PC-3 (cell line): ENCODE measurements around the gene SYCN. TPM values are rescaled to one million over a fixed set of nuclear protein-coding genes. Genes with fewer than 3 reads are reported as not detected.

ENCODE experiments used
- ATAC-seq: fragments of 200-7000 bp; cut with Tn5 transposase; 2 replicates; pipeline ENCODE4 v1.9.1; 2020; ENCODE audit warnings: mild to moderate bottlenecking, moderate library complexity
- BruUV-seq: library from RNA; stranded (reverse); fragments of 400-500 nt; replicated peaks from 2 replicates; lab custom pipeline; 2021; lab: Mats Ljungman, UMichigan
- CTCF ChIA-PET: fragments of 300-600 bp; sonication (Branson Sonifier 250); formaldehyde crosslinking; loops from one replicate; lab custom pipeline; 2022; ENCODE audit warnings: antibody characterized with exemption; lab: Charles Lee
- POLR2A ChIA-PET: fragments of 300-600 bp; sonication (Branson Sonifier 250); formaldehyde crosslinking; loops from one replicate; lab custom pipeline; 2022; ENCODE audit warnings: antibody characterized with exemption; ENCODE audit not compliant: unreplicated experiment; lab: Charles Lee
- DNase-seq: peaks from one replicate; pipeline ENCODE4 v3.0.0-alpha.2; 2015
- H2AFZ ChIP-seq: fragments of 300-600 bp; sonication (generic); 2 replicates; pipeline ENCODE4 v1.6.0; 2016; ENCODE audit warnings: antibody characterized with exemption, low read length
- H3F3A ChIP-seq: fragments of 300-600 bp; sonication (generic); one replicate; pipeline ENCODE4 v1.6.0; 2017; ENCODE audit warnings: antibody characterized with exemption, low read length, control low read depth, mild to moderate bottlenecking; ENCODE audit not compliant: unreplicated experiment
- H3K27ac ChIP-seq: fragments of 300-600 bp; sonication (generic); 2 replicates; pipeline ENCODE4 v1.5.1; 2016; ENCODE audit warnings: mild to moderate bottlenecking, low read length
- H3K27me3 ChIP-seq: fragments of 300-600 bp; sonication (generic); 2 replicates; pipeline ENCODE4 v1.6.1; 2016; ENCODE audit warnings: low read length, mixed read lengths
- H3K36me3 ChIP-seq: fragments of 300-600 bp; sonication (generic); 2 replicates; pipeline ENCODE4 v1.6.1; 2016; ENCODE audit warnings: low read depth, mixed run types, low read length, mixed read lengths
- H3K4me1 ChIP-seq: fragments of 300-600 bp; sonication (generic); 2 replicates; pipeline ENCODE4 v1.5.1; 2016; ENCODE audit warnings: low read length; ENCODE audit not compliant: insufficient read depth
- H3K4me2 ChIP-seq: fragments of 300-600 bp; sonication (generic); 2 replicates; pipeline ENCODE4 v1.6.0; 2016; ENCODE audit warnings: low read length
- H3K4me3 ChIP-seq: fragments of 300-600 bp; sonication (generic); 2 replicates; pipeline ENCODE4 v1.5.1; 2016; ENCODE audit warnings: mild to moderate bottlenecking, low read length, mixed read lengths
- H3K79me2 ChIP-seq: fragments of 300-600 bp; sonication (generic); 2 replicates; pipeline ENCODE4 v1.6.1; 2017; ENCODE audit warnings: low read length, mixed read lengths
- H3K9ac ChIP-seq: fragments of 300-600 bp; sonication (generic); 2 replicates; pipeline ENCODE4 v1.6.0; 2016; ENCODE audit warnings: mild to moderate bottlenecking, low read length
- H3K9me2 ChIP-seq: fragments of 300-600 bp; sonication (generic); replicated peaks from 2 replicates; pipeline ENCODE4 v1.6.1; 2016; ENCODE audit warnings: mixed run types, low read length, mixed read lengths
- H3K9me3 ChIP-seq: fragments of 300-600 bp; sonication (generic); 2 replicates; pipeline ENCODE4 v1.6.1; 2016; ENCODE audit warnings: low read length, mixed read lengths
- H4K20me1 ChIP-seq: fragments of 300-600 bp; sonication (generic); 2 replicates; pipeline ENCODE4 v1.6.1; 2016; ENCODE audit warnings: low read length, mixed read lengths
- EZH2 ChIP-seq: fragments of 300-600 bp; sonication (generic); IDR thresholded peaks from one replicate; pipeline ENCODE4 v1.6.1; 2017; ENCODE audit warnings: antibody characterized with exemption, mild to moderate bottlenecking, low read length; ENCODE audit not compliant: unreplicated experiment
- EZH2phosphoT487 ChIP-seq: fragments of 300-600 bp; sonication (generic); IDR thresholded peaks from 2 replicates; pipeline ENCODE4 v1.6.1; 2018; ENCODE audit warnings: mild to moderate bottlenecking, antibody characterized with exemption, low read length, borderline replicate concordance
- intact Hi-C: fragments of 100-400 bp; cut with micrococcal nuclease; formaldehyde crosslinking; loops from 2 replicates; pipeline ENCODE4 v1.9.0; 2023
- total RNA-seq: library from RNA; depleted of rRNA; stranded (reverse); fragments of >200 nt; gene quantifications from 2 replicates; pipeline ENCODE4 v1.2.3, GENCODE V29; 2014
- TF ChIP-seq, protein P1 (sequence below): fragments of 300-600 bp; sonication (generic); conservative IDR thresholded peaks from 2 replicates; pipeline ENCODE4 v1.5.1; 2017; ENCODE audit warnings: antibody characterized with exemption, low read depth, mild to moderate bottlenecking, low read length

Gene SYCN
- total RNA-seq, 1 experiment from 2014 or later: not detected

DNA sequence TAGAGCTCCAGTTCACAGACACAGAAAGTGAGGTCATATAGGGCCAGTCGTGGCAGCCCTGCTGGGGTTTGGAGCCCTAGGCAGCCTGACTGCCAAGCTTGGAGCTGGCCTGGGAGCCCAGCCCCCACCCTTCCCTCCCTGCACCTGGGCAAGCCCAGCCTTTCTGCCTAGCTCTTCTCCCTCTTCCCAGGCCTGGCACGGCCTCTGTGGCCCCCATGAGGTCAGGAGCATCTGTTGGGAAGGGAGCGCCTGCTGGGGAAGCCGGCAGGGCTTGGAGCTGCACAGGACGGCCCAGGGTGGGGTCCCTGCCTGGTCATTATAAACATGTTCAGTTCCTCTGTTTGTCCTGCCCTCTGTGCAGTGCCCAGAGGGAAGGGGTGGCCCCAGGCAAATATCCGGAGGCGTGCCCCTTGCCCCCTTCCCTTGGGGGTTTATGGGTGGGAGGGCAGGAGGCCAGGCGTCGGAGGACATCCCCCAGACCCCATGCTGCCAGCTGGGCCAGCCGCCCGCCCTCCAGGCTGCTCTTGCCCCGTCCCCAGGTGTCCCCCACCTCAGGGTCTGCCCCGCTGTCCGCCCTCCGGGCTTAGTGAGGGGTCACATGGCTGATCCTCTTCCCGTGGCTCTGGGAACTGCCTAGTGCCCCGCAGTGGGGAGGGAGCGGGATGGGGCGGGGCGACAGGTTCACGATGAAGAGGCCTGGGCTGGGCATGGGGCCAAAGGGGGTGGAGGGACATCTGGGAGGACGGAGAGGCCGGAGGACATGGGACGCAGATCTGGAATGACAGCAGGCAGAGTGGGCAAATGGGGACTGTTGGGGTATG, 37.3 kb downstream of the SYCN start:
- Histone ChIP-seq H3K9ac (no peak overlapping the region), H3K27ac (peak overlapping the region; percentile 44), H4K20me1 (no peaks in the 10 kb centered on the region; the same call in 1 of the 2 replicates), H3K27me3 (no peaks in the 10 kb centered on the region), H3K36me3 (no peaks in the 10 kb centered on the region), H3K79me2 (peaks cover 30% of the 10 kb centered on the region), H2AFZ (no peak overlapping the region), H3K4me1 (peaks cover 16% of the 10 kb centered on the region), H3K4me3 (no peak overlapping the region), H3F3A (no peaks in the 10 kb centered on the region), H3K9me2 (no peaks in the 10 kb centered on the region), H3K4me2 (peak overlapping the region; percentile 61), H3K9me3 (no peaks in the 10 kb centered on the region)
- ChIA-PET CTCF (interaction anchor here (0.6 kb wide), 1 partner anchor 199 kb away, joined by 3 read pairs; no protein-coding TSS in a partner anchor), POLR2A (no interaction called here)
- no peak for TF ChIP-seq EZH2phosphoT487
- TF ChIP-seq EZH2: no peak
- TF ChIP-seq, protein P1, sequence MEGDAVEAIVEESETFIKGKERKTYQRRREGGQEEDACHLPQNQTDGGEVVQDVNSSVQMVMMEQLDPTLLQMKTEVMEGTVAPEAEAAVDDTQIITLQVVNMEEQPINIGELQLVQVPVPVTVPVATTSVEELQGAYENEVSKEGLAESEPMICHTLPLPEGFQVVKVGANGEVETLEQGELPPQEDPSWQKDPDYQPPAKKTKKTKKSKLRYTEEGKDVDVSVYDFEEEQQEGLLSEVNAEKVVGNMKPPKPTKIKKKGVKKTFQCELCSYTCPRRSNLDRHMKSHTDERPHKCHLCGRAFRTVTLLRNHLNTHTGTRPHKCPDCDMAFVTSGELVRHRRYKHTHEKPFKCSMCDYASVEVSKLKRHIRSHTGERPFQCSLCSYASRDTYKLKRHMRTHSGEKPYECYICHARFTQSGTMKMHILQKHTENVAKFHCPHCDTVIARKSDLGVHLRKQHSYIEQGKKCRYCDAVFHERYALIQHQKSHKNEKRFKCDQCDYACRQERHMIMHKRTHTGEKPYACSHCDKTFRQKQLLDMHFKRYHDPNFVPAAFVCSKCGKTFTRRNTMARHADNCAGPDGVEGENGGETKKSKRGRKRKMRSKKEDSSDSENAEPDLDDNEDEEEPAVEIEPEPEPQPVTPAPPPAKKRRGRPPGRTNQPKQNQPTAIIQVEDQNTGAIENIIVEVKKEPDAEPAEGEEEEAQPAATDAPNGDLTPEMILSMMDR: no peak
- DNase-seq (peak; percentile 44), ATAC-seq (peak; percentile 33)
- intact Hi-C loops: no loop called here
- no TSS peak for BruUV-seq

DNA sequence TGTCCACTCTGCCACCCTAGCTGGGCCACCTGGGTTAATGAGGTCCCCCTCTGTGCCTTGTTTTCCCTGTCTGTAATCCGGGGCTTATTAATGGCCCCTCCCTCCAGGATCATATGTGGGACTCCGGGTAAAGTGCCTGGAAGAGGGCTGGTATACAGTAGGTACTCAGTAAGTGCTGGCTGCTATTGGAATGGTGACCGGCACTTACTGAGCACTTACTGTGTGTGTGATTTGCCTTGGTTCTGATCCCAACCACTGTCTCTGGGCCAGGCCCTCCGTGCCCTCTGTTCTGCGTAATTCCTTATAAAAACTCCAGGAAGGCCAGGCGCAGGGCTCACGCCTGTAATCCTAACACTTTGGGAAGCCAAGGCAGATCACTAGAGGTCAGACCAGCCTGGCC, 38.2 kb downstream of the SYCN start:
- Histone ChIP-seq H3K27ac (no peak overlapping the region), H4K20me1 (no peaks in the 10 kb centered on the region; the same call in 1 of the 2 replicates), H3K4me1 (peaks cover 19% of the 10 kb centered on the region), H3K27me3 (no peaks in the 10 kb centered on the region), H3K36me3 (no peaks in the 10 kb centered on the region), H3K9me3 (no peaks in the 10 kb centered on the region), H3F3A (no peaks in the 10 kb centered on the region), H3K4me3 (no peak overlapping the region), H3K9me2 (no peaks in the 10 kb centered on the region), H2AFZ (no peak overlapping the region), H3K79me2 (peaks cover 39% of the 10 kb centered on the region), H3K4me2 (no peak overlapping the region), H3K9ac (no peak overlapping the region)
- POLR2A ChIA-PET: no interaction called here
- ATAC-seq (no peak), DNase-seq (no peak)
- TF ChIP-seq EZH2 (no peak), EZH2phosphoT487 (no peak)
- TF ChIP-seq, protein P1: no peak
- no TSS peak for BruUV-seq
- CTCF ChIA-PET: no interaction called here
- intact Hi-C loops: no loop called here

DNA sequence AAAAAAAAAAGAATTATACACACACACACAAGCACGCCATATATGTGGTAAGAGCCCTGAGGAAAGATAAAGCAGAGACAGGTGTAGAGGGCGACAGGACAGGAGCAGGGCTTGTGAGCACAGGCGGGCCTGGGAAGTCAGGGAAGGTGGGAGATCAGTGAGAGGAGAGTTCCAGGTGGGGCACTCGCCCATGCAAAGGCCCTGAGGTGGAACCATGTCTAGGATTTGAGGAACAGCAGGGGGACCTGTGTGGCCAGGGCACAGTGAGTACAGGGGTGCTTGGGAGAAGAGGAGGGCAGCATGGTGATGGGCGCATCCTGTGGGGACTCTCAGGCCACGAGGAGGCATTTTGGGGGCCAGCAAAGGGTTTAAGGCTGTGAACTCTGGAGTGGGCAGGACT, 39.8 kb downstream of the SYCN start:
- Histone ChIP-seq H3K9me3 (no peaks in the 10 kb centered on the region), H3K36me3 (no peaks in the 10 kb centered on the region), H3K9ac (no peak overlapping the region), H3K9me2 (no peaks in the 10 kb centered on the region), H3F3A (no peaks in the 10 kb centered on the region), H4K20me1 (no peaks in the 10 kb centered on the region; the same call in 1 of the 2 replicates), H2AFZ (no peak overlapping the region), H3K4me1 (peaks cover 30% of the 10 kb centered on the region), H3K27me3 (no peaks in the 10 kb centered on the region), H3K4me3 (no peak overlapping the region), H3K4me2 (no peak overlapping the region), H3K79me2 (peaks cover 42% of the 10 kb centered on the region), H3K27ac (no peak overlapping the region)
- CTCF ChIA-PET: no interaction called here
- intact Hi-C loops: no loop called here
- DNase-seq (no peak), ATAC-seq (no peak)
- TF ChIP-seq EZH2phosphoT487 (no peak), EZH2 (no peak)
- TF ChIP-seq, protein P1: no peak
- BruUV-seq: no TSS peak
- POLR2A ChIA-PET: no interaction called here
